NCI-H1092 treated with DMSO at 0.1 percent for 48 hours (cell line): ENCODE data around the gene GEMIN5.
A peak's percentile ranks its signal among the peaks of the same experiment; 100 is the strongest.
"Not testable (repeated sequence)": the region's sequence is repeated elsewhere in the genome, so short reads cannot be mapped to it uniquely, and the experiment has no call there.

Experiments used
- DNase-seq: peaks from one replicate; lab custom pipeline; 2025; lab: John Stamatoyannopoulos, UW

Gene GEMIN5

DNA sequence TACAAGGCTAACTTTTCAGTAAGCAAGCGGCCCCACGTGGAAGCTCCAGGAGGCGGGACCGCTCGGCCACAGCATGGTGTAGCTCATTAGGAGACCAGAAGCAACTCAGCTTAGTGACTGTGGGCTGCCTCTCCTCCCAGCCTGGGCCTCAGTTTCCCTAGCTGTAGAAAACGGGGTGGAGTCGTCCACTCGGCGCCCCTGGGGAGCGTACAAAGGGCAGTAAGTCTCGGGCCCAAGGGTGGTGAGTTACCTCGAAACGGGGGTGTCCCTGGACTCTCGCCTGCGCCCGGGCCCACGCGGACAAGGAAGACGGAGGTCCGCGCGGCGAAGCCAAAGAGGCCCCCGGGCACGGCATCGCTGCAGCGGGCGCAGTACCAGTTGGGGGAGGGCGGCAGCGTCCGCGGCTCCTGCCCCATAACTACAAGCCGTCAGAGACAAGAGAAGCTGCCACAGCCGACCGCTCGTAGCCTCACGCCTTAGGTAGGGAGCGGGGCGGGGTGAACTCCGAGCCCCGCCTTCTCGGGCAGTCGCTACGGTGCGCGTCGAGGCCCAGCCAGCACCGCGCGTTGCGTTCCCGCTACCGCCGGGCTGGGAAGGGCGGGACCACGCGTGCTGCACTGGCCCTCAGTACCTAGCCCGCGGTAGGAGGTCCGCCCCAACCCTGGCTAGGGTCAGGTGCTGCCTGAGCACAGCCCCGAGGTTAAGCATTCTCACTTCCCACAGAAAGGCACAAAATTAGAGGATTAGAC lies at the start of gene GEMIN5:
TSS of gene GEMIN5 (minus strand) at position 494 of the 749 bp plus-strand sequence. CDS start at position 416, 78 bp downstream.
- DNase-seq, result peak; percentile 56

DNA sequence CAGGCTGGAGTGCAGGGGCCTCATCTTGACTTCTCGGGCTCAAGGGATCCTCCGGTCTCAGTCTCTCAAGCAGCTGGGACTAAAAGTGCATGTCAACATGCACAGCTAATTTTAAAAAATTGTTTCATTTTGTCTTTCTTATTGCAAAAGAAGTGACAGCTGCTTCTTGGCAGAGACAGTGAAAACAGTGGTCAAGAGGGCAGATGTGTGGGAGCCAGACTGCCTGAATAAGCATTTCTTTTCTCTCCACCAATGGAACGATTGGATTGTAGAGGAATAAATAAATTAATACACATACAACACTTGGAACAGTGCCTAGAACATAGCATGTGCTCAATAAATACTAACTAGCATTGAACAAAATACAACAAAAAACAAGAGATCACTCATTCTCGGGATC lies 48.1 kb upstream of the GEMIN5 start:
- DNase-seq, result no peak

DNA sequence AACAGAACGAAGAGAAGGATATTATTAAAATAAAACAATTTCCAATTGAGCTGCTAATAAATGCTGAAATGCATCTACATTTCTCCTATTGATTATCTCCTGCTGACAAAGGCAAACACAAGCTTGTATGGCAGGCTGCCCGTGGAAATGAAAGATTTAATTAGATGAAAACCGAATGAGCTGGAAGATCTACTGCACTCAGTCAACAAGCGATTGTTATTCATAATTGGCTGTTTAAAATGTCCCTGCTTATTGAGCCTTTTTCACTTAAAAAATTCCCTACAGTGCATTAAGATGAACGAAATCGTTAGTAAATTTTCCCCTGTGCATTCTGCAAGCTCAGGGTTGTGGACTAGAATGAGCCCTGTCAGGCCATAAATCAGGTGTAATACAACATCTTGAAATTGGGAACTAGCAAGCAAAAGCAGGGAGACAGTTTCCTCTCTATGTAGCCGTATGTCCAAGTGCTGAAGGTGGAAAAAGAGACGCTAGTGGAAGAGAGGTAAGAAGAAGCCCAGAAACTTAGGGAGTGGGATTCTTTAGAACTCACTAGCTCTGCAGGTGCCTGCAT lies 47.0 kb upstream of the GEMIN5 start:
- peak; percentile 62 for DNase-seq

- not testable (repeated sequence) for DNase-seq
Measured at GRCh38 chr5:154978294-154978693, 40.3 kb upstream of the GEMIN5 start.

- no peak for DNase-seq
Measured at GRCh38 chr5:154977409-154977808, 39.4 kb upstream of the GEMIN5 start.

- DNase-seq, result not testable (repeated sequence)
Measured at GRCh38 chr5:154976082-154976481, 38.1 kb upstream of the GEMIN5 start.

DNA sequence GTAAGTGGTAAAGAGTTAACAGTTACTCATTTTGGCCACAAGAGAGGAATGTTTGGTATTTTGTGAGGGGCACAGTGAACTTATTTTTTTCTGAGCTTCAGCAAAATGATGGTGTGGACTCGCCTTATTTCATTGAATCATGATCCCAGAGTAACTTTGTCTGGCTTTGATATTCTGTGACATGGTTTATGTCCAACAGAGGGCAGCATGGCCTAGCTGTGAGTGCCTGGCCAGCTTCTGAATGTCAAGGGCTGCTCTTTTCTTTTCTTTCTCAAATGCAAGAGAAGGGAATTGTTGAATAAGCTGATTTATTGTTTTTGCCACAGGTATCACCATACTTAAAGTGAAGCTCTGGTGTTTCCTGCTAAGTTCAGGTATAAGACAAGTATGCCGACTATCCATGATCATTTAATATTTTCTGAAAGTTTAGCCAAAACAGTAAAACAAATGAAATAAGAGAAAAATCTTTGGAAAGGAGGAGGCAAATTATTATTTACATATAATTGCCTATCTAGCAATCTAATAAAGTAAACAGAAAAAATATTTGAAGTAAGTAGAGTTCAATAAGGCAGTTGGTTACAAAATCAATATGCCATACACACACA lies 34.6 kb upstream of the GEMIN5 start:
- peak; percentile 4 for DNase-seq

DNA sequence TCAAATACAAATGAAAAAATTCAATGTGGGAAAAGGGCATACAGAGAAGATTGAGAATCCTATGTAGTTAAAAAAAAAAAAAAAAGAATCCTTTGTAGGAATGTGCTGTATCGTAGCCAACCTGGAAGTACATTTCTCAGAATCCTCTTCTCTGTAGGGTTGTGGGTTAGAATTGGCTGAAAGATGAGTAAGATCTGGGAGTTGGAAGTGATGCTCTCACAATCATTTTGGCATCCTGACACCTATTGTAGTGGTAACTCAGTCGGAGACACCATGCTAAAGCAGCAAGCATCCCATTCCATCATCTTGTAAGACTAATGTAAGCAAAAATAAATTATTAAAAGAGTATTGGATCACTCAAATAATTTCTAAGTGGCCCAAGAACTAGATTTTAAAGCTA lies 33.5 kb upstream of the GEMIN5 start:
- no peak for DNase-seq

DNA sequence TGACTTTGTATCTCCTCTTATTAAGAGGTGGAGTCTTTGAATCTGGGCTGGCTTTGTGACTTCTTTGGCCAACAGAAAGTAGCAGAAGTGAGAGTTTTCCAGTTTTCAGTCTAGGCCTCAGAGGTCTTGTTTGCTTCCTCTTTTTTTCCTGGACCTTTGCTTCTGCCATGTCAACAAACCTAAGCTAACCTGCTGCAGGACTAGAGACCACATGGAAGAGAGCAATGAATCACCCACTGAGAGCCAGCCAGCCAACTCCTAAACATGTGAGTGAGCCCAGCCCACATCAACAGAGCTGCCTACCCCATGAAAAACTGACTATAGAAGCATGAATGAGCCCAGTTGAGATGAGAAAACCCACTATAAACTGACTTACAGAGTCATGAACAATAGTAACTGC lies 32.7 kb upstream of the GEMIN5 start:
- DNase-seq, result no peak

DNA sequence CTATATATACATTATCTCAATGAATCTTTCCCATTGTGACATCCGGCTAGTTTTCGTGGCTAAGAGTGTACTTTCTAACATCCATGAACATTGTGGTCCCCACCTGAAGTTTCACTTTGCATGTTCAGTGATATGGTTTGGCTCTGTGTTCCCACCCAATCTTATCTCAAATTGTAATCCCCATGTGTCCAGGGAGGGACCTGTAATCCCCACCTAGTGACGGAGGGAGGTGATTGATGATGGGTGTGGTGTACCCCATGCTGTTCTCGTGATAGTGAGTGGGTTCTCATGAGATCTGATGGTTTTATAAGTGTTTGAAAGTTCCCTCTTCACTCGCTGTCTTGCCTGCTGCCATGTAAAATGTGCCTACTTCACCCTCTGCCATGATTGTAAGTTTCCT lies 30.9 kb upstream of the GEMIN5 start:
- DNase-seq, result no peak

- DNase-seq, result no peak
Measured at GRCh38 chr5:154967421-154968024, 29.5 kb upstream of the GEMIN5 start.

DNA sequence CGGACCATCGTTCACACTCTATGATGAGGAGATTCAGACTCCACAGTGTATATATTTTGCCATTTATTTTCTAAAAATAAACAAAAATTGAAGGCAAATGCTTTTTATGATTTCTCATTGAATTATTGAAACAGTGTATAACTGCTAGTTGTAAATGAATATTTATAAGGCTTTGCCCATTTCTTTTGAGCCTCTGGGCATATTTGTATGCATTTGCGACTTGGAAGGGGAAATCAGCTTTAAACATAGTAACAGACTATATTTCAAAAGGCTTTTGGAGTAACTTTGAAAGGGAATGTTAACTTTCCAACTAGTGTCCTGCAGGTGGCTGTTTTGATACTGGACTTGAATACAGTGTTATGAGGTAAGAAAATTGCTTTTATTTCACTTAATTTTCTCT lies 28.9 kb upstream of the GEMIN5 start:
- no peak for DNase-seq

GRCh38 chr5:154966081-154966841 lies 28.2 kb upstream of the GEMIN5 start:
- DNase-seq, result no peak

GRCh38 chr5:154962494-154962893 lies 24.5 kb upstream of the GEMIN5 start:
- DNase-seq, result no peak

DNA sequence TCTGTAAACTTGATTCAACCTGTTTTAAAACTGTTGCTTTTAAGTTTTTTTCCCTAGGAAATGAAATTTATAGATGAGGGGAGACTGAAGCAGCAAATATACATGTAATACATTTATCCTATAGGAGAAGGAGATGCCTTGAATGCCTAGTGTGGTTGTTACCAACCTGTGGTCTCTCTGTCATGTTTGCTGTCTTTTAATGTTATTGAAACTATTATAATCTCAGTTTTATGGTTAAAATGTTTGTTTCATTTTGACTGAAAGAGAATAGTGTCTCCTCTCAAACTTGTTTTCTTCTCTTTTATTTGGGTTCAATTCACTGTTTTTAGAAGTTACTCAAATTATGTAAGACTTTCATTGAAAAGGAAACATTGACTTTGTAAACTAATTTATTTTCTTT lies 18.7 kb upstream of the GEMIN5 start:
- DNase-seq, result no peak

GRCh38 chr5:154949781-154950180 lies 11.8 kb upstream of the GEMIN5 start:
- no peak for DNase-seq

DNA sequence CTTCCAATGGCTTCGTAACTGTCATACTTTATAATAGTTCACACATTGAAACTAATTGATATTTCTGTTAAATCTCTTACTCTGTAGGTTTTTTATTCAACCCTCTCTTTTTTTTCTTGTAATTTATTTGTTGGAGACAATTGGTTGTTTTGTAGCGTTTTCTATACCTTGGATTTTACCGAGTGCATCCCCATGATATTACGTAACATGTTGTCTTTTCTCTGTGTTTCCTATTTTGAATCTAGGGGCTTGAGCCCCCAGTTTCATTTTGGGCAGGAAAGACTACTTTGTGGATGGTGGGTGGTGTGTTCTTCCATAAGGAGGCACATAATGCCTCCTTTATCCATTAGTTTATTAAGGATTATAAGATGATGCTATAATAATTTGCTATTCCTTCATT lies 10.3 kb upstream of the GEMIN5 start:
- DNase-seq, result no peak

DNA sequence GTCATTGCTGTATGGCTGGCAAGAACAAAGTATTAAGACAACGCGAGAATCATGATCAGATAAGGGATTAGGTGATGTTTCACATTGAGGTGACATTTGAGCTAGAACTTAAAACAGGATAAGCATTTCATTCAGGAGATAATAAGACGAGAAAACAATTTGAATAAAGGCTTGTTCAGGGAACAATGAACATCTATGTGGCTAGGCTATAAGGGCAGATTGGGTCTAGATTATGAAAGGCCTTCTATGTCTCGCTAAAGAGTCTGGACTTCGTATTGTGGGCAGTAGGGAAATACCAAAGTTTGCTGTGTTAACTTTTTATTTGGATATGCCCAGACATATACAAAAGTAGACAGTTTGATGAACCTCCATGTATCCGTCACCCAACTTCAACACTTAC lies 9.8 kb upstream of the GEMIN5 start:
- DNase-seq, result no peak

GRCh38 chr5:154945695-154946301 lies 7.8 kb upstream of the GEMIN5 start:
- peak; percentile 0 for DNase-seq

GRCh38 chr5:154944716-154945115 lies 6.7 kb upstream of the GEMIN5 start:
- no peak for DNase-seq

- no peak for DNase-seq
Measured at GRCh38 chr5:154943527-154943926, 5.5 kb upstream of the GEMIN5 start.
